HG02610 (cell line): ENCODE data around the gene FER.
A peak's percentile ranks its signal among the peaks of the same experiment; 100 is the strongest.
"Not testable (repeated sequence)": the region's sequence is repeated elsewhere in the genome, so short reads cannot be mapped to it uniquely, and the experiment has no call there.

Experiments used
- ATAC-seq: cut with Tn5 transposase; IDR thresholded peaks from one replicate; pipeline ENCODE4 v1.9.1; 2021; ENCODE audit warnings: mild to moderate bottlenecking, moderate library complexity; ENCODE audit not compliant: unreplicated experiment

FER gene

DNA sequence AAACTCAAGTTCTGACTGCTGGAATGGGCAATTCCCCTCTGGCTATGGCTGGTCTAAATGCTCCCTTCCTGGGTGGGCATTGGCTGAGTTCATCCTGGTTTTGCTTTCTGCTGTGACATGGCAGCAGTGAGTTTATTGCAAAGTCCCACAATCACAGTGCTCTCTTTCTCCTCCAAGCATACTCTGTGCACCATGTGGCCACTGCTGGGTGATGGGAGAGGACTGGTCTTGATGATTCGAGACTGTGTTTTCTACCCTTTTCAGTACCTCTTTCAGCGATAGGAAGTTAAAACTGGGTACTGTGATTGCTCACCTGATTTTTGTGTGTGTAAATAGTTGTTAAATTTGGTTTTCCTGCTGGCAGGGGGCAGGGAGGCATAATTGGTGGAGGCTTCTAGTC is 49.7 kb downstream of the FER start:
- no peak for ATAC-seq

DNA sequence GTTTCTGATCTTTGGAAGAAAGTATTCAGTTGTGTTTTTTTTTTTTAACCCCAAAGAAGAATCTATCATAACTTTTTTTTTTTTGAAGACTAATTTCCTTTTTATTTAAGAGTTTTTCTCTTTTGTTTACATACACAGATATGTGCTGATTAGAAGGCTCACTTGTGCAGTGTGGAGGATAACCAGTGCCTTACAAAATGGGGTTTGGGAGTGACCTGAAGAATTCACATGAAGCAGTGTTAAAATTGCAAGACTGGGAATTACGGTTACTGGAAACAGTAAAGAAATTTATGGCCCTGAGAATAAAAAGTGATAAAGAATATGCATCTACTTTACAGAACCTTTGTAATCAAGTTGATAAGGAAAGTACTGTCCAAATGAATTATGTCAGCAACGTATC is 50.3 kb downstream of the FER start:
- ATAC-seq: no peak

DNA sequence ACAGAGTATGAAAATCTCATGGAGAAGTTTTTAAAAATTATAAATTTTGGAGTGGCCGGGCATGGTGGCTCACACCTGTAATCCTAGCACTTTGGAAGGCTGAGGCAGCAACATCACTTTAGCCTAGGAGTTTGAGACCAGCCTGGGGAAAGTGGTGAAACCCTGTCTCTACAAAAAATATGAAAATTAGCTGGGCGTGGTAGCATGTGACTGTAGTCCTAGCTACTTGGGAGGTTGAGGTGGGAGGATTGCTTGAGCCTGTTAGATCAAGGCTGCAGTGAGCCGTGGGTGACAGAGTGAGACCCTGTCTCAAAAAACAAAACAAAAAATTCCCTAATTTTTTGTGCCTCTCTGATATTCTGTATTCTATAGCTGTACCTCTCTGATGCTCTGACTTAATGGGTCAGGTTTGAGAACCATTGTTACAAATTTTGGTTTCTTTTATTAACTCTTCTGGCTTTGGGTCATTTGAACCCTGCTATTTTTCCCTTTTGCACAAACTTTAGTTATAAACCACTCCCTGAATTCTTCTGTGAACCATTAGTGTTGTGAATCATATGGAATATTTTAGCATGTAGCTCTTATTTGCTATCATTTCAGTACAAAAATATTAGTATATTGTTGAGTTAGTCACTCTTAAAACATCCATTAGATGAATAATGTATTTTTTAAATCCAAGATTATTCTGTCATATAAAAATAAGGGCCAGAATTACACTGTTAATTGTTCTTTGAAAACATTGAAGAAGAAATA is 51.0 kb downstream of the FER start:
- ATAC-seq: no peak

DNA sequence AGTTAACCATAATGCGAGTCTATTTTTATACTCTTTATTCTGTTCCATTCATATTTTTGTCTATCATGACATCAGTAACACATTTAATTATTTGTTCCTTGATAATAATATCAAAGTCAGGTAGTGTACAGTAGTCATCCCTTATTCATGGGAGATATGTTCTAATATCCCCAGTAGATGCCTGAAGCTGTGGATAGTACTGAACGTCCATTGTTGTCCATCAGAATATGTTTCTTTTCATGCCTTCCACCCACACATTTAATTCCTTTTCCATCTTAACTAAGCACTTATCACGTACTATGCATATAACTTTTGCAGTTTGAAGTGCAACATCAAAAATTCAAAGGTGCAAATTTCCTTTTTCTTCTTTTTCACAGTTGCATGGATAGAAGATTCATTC is 53.6 kb downstream of the FER start:
- no peak for ATAC-seq

DNA sequence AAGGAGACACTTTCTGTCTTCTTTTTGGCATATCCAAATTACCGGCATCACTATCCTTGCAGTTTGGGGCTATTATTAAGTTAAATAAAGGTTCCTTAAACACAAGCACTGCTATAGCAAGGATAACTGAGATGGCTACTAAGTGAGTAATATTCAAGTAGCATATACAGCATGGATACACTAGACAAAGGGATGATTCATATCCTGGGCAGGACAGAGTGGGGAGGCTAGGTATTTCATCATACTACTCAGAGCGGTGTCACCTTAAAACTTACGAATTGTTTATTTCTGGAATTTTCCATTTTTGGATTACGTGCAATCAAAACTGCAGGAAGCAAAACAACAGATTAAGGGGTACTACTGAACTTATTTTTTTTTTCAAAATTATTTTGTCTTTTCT is 54.1 kb downstream of the FER start:
- no peak for ATAC-seq

DNA sequence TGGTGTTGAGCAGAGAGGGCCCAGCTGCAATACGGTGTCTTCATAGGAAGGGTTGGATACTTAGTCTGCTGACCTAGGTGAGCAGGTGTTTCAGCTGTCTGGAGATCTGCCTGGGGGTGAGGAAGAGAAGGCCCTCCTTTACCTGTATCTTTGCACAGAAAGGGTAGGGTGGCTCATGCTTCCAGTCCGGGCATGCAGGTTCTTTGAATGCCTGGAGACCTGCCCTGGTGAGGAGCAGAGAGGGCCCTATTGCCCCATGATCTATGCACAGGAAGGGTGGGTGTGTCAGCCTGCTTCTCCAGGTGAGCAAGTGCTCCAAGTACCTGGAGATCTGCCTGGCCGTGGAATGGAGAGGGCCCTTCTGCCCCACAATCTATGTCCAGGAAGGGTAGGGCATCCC is 63.0 kb downstream of the FER start:
- ATAC-seq: no peak

DNA sequence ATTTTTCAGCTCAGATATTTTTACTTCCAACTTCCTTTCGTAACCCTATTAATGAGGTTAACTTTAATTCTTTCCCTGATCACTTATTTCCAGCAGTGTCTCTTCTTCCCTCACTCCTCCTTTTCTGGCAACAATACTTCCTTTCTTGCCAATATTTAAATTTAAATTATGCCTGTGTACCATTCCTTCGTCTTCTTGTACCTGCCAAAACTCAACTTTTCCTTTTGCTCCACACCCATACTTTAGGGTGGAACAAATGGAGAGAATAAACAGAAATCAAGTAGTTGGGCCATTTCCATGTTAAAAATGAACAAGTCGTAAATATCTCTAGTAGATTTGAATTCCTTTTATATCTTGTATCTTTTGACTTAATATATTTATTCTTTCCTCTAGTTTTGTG is 66.0 kb downstream of the FER start:
- no peak for ATAC-seq

DNA sequence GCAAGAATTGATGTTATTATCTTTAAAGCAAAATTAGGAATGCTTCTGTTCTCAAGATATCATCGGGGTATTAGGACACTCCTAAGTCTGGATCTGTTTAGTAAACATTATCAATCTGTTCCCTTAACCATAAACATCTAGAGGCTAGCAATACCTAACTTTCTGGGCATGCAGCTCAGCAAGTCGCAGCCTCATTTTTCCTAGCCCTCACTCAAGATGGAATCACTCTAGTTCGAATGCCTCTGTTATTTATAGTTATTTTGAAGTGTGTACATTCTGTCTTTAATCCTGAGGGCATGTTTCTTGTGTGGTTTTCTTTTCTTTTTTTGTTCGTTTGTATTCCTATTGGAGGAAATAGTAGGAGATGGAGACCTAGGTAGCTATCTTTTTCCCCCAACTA is 66.9 kb downstream of the FER start:
- no peak for ATAC-seq

DNA sequence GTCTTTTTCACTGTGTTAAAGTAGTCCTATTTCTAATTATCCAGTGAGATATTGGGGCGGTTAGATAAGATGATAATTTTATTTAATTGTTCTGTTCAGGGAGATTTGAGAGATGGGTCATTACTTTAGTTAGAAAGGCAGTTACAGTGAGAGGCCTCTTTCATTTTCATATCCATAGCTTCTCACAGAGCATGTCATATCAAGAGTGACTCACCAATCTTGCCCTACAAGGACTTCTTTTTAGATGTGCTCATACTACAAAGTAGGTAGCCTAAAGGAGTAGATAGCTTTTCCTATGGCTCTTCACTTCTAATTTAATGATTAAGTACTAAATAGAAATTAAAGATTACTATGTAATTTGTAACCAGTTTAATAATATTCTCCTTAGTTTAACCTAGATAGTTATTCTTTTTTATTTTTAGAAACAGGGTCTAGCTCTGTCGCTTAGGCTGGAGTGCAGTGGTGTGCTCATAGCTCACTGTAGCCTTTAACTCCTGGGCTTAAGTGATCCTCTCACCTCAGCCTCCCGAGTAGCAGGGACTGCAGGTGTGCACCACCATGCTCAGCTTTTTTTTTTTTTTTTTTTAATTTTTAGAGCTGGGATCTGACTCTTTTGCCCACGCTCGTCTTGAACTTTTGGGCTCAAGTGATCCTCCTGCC is 71.0 kb downstream of the FER start:
- ATAC-seq: peak; percentile 100

DNA sequence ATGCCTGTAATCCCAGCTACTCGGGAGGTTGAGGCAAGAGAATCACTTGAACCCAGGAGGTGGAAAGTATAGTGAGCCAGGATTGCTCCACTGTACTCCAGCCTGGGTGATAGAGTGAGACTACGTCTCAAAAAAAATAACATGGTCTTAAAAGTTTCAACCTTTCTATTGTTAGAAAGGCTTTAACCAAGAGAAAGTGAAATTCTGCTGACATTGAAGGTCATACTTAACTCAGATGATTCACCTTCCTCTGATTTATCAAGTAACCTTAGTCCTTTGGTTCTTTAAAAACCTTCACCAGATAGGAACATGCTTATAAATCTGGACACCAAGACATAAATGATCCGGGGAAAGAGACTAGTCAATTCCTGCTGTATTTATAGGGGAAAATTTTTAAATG is 73.3 kb downstream of the FER start:
- no peak for ATAC-seq

DNA sequence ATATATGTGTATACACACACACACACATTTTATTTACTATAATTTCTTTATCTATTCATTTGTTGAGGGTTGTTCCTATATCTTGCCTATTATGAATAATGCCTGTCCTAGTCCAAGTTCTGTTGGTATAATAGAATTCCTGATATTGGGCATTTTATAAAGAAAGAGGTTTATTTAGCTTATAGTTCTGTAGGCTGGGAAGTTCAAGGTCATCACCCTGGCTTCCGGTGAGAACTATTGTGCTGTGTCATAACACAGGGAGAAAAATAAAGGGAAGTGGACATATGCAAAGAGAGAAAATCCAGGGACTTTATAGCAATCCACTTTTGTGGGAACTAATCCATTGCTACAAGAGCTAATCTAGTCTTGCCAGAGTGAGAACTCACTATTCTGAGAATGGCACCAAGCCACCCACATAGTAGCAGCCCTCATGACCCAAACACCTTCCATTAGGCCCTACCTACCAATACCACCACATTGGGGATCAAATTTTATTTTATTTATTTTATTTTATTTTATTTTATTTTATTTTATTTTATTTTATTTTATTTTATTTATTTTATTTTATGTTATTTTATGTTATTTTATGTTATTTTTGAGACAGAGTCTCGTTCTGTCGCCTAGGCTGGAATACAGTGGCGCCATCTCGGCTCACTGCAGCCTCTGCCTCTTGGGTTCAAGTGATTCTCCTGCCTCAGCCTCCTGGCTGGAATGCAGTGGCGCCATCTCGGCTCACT is 74.7 kb downstream of the FER start:
- ATAC-seq: no peak

DNA sequence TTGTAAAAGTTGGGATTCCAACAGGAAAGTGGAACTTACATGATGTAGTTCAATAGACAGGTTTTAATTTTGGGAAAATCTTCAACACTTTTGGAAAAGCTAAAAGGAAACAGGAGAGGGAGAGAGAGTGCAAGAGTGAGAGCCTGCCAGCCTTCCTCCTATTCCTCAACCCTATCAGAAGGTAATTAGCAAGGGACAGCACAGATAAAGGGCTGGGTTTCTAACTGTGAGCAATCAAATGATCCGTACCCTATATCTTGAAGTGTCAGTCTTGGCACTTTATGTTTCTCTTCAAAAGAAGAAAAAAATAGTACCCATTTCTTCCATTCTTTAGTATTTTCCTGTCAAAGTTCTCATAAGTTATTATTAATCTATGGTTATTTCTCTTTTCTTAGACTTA is 79.4 kb downstream of the FER start:
- ATAC-seq: no peak

DNA sequence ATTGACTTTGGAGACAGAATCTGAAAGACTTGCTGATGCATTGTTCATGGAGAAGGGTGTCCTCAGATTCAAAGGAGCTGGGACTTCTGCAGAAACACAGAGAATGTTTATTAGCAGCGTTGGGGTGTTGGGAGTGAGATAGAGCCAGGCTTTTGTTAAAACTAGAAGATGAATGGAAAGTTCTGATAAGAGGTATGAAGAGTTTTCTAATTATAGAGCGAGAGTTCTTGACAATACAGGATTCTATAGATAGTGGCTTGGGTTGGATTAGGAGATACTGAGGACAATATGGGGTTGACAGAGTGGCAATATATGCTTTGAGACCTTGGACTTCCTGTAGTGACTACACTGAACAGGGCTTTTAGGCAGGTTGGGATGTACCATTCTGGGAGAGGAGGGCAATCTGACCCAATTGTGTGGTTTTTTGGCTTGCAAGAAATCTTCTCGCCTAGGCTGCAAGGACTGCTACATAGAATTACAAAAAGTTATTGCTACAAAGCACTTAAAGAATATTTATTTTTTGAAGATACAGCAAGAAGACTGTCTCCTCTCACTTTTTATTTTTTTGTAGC is 83.1 kb downstream of the FER start:
- ATAC-seq: no peak

DNA sequence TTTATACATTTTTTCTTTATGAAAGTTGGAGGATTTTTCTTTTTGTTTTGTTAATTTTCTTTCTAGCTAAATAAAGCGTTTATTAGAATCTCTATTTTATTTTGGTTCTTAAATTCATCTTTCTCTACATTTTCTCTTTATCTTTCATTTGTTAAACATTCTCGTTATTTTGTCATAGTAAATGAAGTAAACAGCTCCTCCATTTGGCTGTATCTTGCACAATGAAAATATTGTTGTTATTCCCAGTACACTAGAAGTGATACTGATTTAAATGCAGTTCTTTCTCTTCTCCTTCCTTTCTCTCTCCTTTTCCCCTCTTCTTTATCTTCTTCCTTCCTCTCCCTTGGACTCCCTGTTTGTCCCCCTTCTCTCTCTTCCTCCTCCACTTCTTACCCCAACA is 88.8 kb downstream of the FER start:
- no peak for ATAC-seq

DNA sequence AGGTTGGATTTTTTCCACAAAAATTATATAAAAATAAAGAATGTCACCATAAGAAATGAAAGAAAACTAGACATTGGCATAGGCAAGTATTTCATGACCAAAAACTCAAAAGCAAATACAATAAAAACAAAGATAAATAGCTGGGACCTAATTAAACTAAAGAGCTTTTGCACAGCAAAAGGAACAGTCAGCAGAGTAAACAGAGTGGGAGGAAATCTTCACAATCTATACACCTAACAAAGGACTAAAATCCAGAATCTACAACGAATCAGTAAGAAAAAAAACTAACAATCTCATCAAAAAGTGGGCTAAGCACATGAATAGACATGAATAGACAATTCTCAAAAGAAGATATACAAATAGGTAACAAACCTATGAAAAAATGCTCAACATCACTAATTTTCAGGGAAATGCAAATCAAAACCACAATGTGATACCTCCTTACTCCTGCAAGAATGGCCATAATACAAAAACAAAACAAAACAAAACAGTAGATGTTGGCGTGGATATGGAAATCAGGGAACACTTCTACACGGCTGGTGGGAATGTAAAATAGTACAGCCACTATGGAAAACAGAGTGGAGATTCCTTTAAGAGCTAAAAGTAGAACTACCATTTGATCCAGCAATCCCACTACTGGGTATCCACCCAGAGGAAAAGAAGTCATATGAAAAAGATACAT is 94.7 kb downstream of the FER start:
- not testable (repeated sequence) for ATAC-seq

DNA sequence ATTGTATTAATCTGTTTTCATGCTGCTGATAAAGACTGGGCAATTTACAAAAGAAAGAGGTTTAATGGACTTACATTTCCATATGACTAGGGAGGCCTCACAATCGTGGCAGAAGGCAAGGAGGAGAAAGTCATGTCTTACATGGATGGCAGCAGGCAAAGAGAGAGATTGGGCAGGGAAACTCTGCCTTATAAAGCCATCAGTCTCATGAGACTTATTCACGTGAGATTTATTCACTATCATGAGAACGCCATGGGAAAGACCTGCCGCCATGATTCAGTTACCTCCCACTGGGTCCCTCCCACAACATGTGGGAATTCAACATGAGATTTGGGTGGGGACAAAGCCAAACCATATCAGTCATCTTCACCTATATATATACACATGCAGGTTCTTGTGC is 103.4 kb downstream of the FER start:
- ATAC-seq: not testable (repeated sequence)

DNA sequence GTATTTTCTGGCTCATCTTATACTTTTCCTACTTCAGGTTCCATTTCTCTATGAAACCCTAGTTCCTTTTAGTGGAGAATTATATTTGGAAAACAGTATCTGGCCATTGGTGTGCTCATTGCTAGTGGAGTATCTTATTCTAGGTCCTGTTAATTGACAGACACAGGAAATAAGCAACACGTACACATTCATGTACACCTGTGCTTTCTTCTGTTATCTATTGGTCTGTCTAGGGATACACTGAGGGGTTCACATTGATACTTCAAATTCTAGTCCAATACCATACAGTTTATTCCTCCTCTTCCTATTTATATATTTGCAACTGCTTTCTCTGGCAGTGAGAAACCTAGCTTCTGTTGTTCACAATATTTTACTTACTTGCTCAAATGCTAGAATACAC is 110.2 kb downstream of the FER start:
- peak; percentile 44 for ATAC-seq

DNA sequence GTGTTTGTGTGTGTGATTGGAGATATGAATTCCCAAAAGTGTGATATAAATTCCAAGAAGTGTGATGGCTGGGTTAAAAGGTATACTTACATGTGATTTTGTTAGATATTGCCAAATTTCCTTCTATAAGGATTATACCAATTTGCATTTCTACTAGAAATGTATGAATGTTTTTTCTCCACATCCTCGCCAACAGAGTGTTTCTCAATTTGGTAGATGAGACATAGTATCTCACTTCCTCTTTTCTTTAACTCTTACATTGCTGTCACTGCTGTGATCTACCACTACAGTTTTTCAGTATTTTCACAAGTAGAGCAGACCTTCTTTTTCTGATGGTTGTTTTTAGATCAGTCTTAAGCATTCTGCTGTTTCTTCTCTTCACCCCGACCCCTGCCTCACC is 111.3 kb downstream of the FER start:
- ATAC-seq: peak; percentile 96

DNA sequence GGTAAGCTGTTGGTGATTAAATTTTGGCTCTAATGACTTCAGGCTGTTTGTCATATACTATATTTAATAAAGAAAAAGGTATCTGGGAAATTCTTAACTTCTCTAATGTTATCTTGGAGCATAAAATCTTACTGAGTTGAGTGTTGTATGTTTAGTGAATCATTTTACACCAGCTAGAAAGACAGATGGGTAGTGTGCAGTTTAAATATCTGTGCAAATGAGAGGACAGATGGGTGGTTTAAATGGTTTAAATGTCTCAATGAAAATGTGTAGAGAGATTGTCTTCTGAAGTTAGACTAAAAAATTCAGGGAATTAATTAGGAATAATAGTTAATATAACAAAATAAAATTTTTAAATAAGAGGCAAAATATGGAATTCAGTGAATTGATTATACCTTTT is 114.5 kb downstream of the FER start:
- ATAC-seq: no peak

DNA sequence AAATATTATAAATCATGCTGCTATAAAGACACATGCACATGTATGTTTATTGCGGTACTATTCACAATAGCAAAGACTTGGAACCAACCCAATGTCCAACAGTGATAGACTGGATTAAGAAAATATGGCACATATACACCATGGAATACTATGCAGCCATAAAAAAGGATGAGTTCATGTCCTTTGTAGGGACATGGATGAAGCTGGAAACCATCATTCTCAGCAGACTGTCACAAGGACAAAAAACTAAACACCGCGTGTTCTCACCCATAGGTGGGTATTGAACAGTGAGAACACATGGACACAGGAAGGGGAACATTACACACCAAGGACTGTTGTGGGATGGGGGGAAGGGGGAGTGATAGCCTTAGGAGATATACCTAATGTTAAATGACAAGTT is 118.4 kb downstream of the FER start:
- ATAC-seq: not testable (repeated sequence)

DNA sequence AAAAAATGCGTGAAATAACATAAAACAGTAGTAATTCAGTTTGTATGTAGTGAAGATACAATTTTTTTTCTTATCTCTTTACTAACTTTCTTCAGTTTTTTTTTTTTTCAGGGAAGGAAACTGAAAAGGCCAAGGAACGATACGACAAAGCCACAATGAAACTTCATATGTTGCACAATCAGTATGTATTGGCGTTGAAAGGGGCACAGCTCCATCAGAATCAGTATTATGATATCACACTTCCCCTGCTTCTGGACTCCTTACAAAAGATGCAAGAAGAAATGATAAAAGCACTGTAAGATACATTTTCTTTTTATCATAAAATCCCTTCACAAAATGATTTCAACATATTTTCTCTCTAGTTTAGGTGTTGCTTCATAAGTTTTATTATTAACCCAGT is 120.0 kb downstream of the FER start:
- no peak for ATAC-seq
